SU-DHL-6 (cell line): ENCODE results near the gene TTC39C.

Experiments used
- H2AFZ ChIP-seq: fragments of 200-600 bp; sonication (generic); 2 replicates; pipeline ENCODE4 v1.6.1; 2014; ENCODE audit warnings: low read depth, mild to moderate bottlenecking, moderate library complexity, mixed read lengths, antibody characterized with exemption, low read length; ENCODE audit not compliant: severe bottlenecking
- H3F3A ChIP-seq: fragments of 200-600 bp; shearing (Covaris generic); 2 replicates; pipeline ENCODE4 v1.6.0; 2016; ENCODE audit warnings: antibody characterized with exemption, mild to moderate bottlenecking; ENCODE audit not compliant: insufficient read depth
- H3K27ac ChIP-seq: fragments of 200-600 bp; sonication (generic); 2 replicates; pipeline ENCODE4 v1.5.1; 2016; ENCODE audit warnings: low read depth, mild to moderate bottlenecking, low read length, moderate library complexity, mixed read lengths
- H3K27me3 ChIP-seq: fragments of 200-600 bp; sonication (generic), shearing (Covaris generic); 2 replicates; pipeline ENCODE4 v1.6.0; 2014; ENCODE audit warnings: mild to moderate bottlenecking, low read length
- H3K36me3 ChIP-seq: fragments of 200-600 bp; sonication (generic); 2 replicates; pipeline ENCODE4 v1.6.1; 2014; ENCODE audit warnings: mild to moderate bottlenecking, low read length, mixed read lengths
- H3K4me2 ChIP-seq: fragments of 300-600, 200-600 bp; shearing (Covaris generic), sonication (generic); 2 replicates; pipeline ENCODE4 v1.6.0; 2014; ENCODE audit warnings: low read length, low read depth, mild to moderate bottlenecking; ENCODE audit not compliant: poor library complexity, severe bottlenecking
- H3K4me3 ChIP-seq: fragments of 200-600 bp; sonication (generic); 2 replicates; pipeline ENCODE4 v1.5.1; 2014; ENCODE audit warnings: antibody characterized with exemption, low read length, mild to moderate bottlenecking, mixed read lengths; ENCODE audit not compliant: insufficient read depth, poor library complexity, severe bottlenecking
- H3K79me2 ChIP-seq: fragments of 200-600 bp; sonication (generic); 2 replicates; pipeline ENCODE4 v1.6.1; 2014; ENCODE audit warnings: mild to moderate bottlenecking, low read length, moderate library complexity; ENCODE audit not compliant: insufficient read depth
- H3K9ac ChIP-seq: fragments of 200-600 bp; sonication (generic); 2 replicates; pipeline ENCODE4 v1.7.0; 2014; ENCODE audit warnings: mild to moderate bottlenecking, low read length
- H3K9me2 ChIP-seq: fragments of 200-600 bp; sonication (generic); replicated peaks from 2 replicates; pipeline ENCODE4 v1.6.1; 2014; ENCODE audit warnings: low read length; ENCODE audit not compliant: insufficient read depth
- H3K9me3 ChIP-seq: fragments of 200-600 bp; sonication (generic); 2 replicates; pipeline ENCODE4 v1.6.1; 2014; ENCODE audit warnings: low read length, mixed read lengths; ENCODE audit not compliant: insufficient read depth
- H4K20me1 ChIP-seq: fragments of 200-600 bp; sonication (generic); 2 replicates; pipeline ENCODE4 v1.6.1; 2014; ENCODE audit warnings: low read depth, mild to moderate bottlenecking, antibody characterized with exemption, low read length, moderate library complexity, mixed read lengths
- CTCF ChIP-seq: fragments of 200-600 bp; sonication (generic); IDR thresholded peaks from one replicate; pipeline ENCODE4 v1.5.1; 2017; ENCODE audit warnings: antibody characterized with exemption, mild to moderate bottlenecking, low read length, moderate library complexity; ENCODE audit not compliant: insufficient read depth, poor library complexity, severe bottlenecking
- EZH2phosphoT487 ChIP-seq: fragments of 200-600 bp; sonication (generic), shearing (Covaris generic); conservative IDR thresholded peaks from 2 replicates; pipeline ENCODE4 v1.6.1; 2018; ENCODE audit warnings: mild to moderate bottlenecking, antibody characterized with exemption, low read length, moderate library complexity, mixed read lengths

The TTC39C gene

GRCh38 chr18:24065906-24066305 lies 51.4 kb downstream of the TTC39C start:
- no peak for TF ChIP-seq CTCF
- Histone ChIP-seq H3K4me3 (no peak overlapping the region), H2AFZ (no peak overlapping the region), H3K9ac (no peak overlapping the region), H3K79me2 (no peaks in the 10 kb centered on the region), H3K27ac (no peak overlapping the region), H3K9me3 (no peaks in the 10 kb centered on the region), H3F3A (no peaks in the 10 kb centered on the region), H3K27me3 (no peaks in the 10 kb centered on the region), H3K9me2 (no peaks in the 10 kb centered on the region), H3K36me3 (no peaks in the 10 kb centered on the region), H3K4me2 (no peak overlapping the region), H4K20me1 (no peaks in the 10 kb centered on the region)

- H3K79me2 ChIP-seq = no peaks in the 10 kb centered on the region
- no peaks in the 10 kb centered on the region for H3K9me3 ChIP-seq
- no peak overlapping the region for H3K27ac ChIP-seq
- H4K20me1 ChIP-seq = no peaks in the 10 kb centered on the region
- no peak overlapping the region for H3K4me3 ChIP-seq
- no peak overlapping the region for H3K9ac ChIP-seq
- TF ChIP-seq EZH2phosphoT487 (no peak), CTCF (no peak)
- H3K9me2 ChIP-seq = no peaks in the 10 kb centered on the region
- H3F3A ChIP-seq = no peaks in the 10 kb centered on the region
- no peak overlapping the region for H3K4me2 ChIP-seq
- no peaks in the 10 kb centered on the region for H3K36me3 ChIP-seq
- H2AFZ ChIP-seq = no peak overlapping the region
- no peaks in the 10 kb centered on the region for H3K27me3 ChIP-seq
Observed at GRCh38 chr18:24068945-24069693, 54.6 kb downstream of the TTC39C start.

GRCh38 chr18:24071029-24071428 lies 56.5 kb downstream of the TTC39C start:
- no peaks in the 10 kb centered on the region for H3K79me2 ChIP-seq
- H3K9me3 ChIP-seq = no peaks in the 10 kb centered on the region
- H3F3A ChIP-seq = no peaks in the 10 kb centered on the region
- no peaks in the 10 kb centered on the region for H3K9me2 ChIP-seq
- H4K20me1 ChIP-seq = no peaks in the 10 kb centered on the region
- H3K36me3 ChIP-seq = no peaks in the 10 kb centered on the region
- H3K9ac ChIP-seq = no peak overlapping the region
- H3K27ac ChIP-seq = no peak overlapping the region
- H2AFZ ChIP-seq = no peak overlapping the region
- no peak overlapping the region for H3K4me3 ChIP-seq
- no peaks in the 10 kb centered on the region for H3K27me3 ChIP-seq
- H3K4me2 ChIP-seq = no peak overlapping the region
- TF ChIP-seq CTCF (no peak), EZH2phosphoT487 (no peak)

GRCh38 chr18:24071779-24072178 lies 57.2 kb downstream of the TTC39C start:
- no peaks in the 10 kb centered on the region for H3K36me3 ChIP-seq
- H2AFZ ChIP-seq = no peak overlapping the region
- no peaks in the 10 kb centered on the region for H3K9me3 ChIP-seq
- no peak overlapping the region for H3K9ac ChIP-seq
- H4K20me1 ChIP-seq = no peaks in the 10 kb centered on the region
- H3K27ac ChIP-seq = no peak overlapping the region
- H3K79me2 ChIP-seq = no peaks in the 10 kb centered on the region
- TF ChIP-seq EZH2phosphoT487 (no peak), CTCF (no peak)
- no peaks in the 10 kb centered on the region for H3F3A ChIP-seq
- H3K9me2 ChIP-seq = no peaks in the 10 kb centered on the region
- no peak overlapping the region for H3K4me2 ChIP-seq
- H3K27me3 ChIP-seq = no peaks in the 10 kb centered on the region
- H3K4me3 ChIP-seq = no peak overlapping the region
